Measurements from ENCODE around the gene PCSK6.

The PCSK6 gene

DNA sequence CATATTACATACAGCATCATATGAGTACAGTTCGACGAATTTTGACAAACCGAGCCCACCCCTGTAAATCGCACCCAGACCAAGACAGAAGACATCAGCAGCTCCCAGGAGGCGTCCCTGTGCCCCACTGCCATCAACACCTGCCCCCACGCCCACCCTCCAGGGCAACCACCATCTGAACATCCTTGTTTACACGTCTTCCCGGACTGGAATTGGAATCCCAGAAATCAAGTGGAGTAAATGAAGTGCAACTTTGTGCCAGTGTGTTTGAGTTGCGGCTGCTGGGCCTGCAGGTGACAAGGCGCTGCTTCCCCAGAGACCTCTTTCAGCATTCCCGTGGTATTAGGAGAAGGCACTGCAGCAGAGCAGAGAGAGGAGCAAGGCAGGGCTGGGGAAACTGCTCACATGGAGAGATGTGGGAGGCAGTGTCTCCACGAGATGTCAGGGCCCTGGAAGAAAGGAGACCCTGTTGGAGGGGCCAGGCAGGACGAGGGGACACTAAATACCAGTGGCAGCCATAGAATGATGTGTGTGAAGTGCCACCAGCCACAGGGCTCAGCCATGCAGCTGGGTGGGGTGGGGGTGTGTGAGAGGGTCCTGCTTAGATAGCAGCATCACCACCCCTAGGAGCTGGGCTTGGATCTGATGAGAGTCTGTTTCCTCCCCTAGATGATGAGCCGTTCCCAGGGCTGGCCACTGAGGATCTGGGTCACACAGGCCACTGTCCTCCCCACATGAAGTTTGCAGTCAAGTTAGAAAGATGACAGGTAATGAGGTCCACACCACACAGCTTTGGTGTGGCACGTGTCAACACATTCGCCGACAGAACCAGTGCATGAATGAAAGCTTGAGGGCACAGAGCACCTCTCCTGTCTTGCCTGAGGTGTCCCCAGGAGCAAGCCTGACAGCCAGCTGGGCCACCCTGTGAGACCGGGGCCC, 33.4 kb upstream of the PCSK6 start:
- no peak for DNase-seq

DNA sequence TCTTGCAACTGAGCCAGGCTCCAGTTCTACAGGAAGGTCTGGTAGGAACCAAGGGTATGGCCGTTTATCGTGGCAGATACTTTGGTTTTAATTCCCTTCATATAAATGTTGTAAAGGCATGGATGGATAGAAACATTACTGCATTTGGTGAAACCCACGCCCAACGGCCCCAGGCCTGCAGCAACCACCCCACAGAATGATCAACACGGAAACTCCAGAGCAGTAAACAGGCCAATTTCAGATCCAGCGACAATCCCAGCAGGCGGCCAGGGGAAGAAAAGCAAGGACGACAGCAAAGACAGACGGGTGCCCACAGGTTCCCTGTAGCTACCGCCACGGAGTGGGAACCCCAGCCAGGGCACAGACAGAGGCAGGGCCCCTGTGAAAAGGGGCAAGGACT, 32.6 kb upstream of the PCSK6 start:
- no peak for DNase-seq

DNA sequence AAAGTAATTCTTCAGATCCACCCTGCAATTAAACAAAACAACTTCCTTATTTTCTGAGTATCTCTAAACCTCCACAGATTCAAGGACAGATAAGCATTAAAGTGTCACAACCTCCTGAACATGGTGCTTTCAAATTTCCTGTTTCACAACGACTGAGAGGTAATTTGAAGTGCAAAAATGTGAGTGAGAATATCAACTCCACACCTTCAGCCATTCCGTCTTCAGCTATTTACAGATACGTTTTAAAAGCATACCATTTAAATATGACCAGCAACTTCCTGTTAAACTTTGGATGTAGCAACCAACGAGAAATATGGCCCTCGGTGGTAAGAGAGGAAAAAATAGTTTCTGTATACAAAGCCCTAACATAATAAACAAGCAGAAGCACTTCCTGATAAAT, 32.1 kb upstream of the PCSK6 start:
- DNase-seq: no peak

DNA sequence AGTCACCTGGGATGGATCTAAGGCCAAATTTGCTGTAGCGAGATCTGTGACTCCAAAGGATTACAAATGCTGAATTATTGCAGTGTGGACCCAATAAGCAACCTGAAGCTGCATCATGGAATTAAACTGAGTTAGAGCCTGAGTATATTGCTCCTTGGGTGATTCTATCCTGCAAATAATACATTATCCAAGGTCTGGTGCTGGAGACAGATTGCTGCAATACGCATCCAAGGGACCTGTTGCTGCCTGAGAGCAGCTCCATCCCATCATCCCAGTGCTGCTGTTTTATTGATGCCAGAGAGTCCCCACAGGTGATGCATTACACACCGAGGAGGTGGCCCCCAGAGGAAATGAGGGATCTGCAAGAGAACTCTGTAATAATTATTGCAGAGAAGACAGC, 31.6 kb upstream of the PCSK6 start:
- DNase-seq: no peak

DNA sequence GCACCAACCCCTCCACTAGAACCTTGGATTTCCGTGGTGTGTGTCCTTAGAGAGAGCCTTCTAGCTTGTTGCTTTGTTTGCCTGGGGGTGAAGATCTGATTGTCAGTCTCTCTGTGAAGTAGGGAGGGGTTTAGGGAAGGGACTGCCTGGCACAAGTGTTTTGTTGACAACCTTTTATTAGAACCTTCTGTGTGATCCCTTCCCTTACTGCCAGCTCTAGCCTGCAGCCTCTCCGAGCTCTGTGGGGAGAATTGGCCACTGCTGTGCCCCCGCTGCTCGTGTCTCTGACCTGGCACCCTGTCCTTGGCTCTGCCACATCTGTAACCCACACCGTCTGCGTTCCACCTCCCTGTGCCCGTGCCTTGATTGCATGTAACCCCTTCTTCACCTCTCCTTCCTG, 30.9 kb upstream of the PCSK6 start:
- no peak for DNase-seq

DNA sequence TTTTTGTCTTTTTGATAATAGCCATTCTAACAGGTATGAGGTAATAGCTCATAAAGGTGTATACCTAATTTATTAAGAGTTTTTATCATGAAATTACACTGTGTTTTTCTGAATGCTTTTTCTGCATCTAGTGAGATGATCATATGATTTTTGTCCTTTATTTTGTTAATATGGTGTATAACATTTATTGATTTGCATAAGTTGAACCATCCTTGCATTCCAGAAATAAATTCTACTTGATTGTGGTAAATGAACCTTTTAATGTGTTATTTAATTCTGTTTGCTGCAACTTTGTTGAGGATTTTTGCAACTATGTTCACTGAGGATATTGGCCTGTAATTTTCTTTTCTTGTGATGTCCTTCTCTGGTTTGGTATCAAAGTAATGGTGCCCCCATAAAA, 28.0 kb upstream of the PCSK6 start:
- DNase-seq: no peak

DNA sequence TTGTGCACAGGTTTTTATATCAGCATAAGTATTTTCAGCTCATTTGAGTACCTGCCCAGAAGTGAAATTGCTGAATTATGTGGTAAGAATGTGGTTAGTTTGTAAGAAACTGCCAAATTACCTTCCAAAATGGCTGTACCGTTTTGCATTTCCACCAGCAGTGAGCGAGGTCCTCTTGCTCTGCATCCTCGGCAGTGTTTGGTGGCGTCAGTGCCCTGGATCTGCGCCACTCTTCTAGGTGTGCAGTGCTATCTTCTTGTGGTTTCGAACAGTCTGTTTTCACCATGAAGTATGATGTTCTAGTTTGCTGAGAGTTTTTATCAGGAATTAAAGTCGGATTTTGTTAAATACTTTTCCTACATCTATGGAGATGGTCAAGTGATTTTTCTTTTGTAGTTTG, 24.8 kb upstream of the PCSK6 start:
- DNase-seq: no peak

DNA sequence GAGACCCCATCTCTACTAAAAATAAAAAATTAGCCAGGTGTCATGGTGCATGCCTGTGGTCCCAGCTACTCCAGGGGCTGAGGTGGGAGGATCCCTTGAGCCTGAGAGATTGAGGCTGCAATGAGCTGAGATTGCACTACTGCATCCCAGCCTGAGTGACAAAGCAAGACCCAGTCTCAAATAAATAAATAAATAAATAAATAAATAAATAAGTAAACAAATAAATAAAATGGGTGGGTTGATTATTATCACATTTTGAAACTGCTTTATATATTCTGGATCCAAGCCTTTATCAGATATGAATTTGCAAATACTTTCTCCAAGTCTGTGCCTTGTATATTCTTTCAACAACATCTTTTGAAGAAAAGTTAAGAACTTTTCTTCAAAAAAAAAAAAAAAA, 22.2 kb upstream of the PCSK6 start:
- no peak for DNase-seq

DNA sequence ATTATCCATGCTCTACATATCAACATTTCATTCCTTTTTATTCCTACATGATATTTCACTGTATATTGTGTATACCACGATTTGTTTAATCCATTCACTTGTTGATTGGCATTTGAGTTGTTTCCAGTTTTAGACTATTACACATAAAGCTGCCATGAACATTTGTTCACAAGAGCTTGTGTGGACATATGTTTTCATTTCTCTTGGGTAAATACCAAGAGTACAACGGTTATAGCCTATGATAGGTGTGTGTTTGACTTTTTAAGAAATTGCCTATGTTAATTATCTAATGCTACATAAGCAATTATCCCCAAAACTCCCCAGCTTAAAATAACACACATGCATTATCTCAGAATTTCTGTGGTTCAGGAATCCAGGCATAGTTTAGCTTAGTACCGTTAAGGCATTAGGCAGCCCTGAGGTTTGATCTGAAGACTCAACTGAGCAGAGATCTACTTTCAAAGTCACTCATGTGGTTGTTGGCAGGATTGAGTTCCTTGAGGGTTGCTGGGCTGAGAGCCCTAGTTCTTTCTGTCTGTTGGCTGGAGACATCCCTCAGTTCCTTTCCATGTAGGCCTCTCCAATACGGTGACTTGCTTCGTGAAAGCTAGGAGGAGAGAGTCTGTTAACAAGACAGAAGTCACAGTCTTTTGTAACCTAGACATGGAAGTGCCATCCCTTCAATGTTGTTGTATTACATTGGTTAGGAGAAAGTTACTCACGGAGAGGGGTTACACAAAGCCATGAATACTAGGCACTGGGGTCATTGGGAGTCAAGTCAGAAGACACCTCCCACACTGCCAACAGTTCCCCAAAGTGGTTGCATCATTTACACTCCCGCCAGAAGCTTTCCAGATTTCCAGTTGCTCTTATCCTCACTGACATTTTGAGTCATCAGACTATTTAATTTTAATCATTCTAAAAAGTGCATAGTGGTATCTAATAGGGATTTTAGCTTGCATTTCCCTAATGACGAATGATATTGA, 21.0 kb upstream of the PCSK6 start:
- DNase-seq: no peak

DNA sequence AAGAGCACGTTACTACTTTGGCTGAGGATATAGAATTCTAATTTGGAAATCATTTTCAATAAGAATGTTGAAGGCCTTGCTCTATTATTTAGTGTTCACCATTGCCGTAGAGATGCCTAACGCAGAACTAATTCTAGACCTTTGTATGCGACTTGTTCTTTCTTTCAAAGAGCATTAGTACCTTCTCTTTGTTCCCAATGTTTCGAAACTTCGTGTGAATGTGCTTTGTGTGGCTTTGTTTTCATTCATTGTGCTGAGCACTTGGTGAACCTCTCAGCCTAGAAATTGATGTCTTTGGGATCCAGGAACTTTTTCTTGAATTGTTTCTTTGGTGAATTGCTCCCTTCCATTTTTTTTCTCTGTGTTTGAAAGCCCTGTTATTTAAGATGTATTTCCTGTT, 19.8 kb upstream of the PCSK6 start:
- DNase-seq: no peak

DNA sequence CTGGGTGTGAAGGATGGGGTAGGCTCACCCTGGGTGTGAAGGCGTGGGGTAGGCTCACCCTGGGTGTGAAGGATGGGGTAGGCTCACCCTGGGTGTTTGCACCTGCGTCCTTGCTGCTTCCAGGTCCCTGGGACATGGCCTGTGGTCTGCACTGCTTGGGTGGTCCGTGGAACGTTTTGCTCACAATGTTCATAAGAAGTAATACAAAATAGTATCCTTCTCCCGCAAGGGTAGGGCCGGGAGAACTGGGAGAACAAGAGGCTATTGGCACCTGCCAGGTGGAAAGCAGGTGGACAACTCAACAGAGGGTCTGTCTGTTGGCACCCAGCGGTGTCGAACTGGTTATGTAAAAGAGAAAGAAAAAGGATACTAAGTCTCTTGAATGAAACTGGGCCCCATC, 17.0 kb upstream of the PCSK6 start:
- DNase-seq: no peak

DNA sequence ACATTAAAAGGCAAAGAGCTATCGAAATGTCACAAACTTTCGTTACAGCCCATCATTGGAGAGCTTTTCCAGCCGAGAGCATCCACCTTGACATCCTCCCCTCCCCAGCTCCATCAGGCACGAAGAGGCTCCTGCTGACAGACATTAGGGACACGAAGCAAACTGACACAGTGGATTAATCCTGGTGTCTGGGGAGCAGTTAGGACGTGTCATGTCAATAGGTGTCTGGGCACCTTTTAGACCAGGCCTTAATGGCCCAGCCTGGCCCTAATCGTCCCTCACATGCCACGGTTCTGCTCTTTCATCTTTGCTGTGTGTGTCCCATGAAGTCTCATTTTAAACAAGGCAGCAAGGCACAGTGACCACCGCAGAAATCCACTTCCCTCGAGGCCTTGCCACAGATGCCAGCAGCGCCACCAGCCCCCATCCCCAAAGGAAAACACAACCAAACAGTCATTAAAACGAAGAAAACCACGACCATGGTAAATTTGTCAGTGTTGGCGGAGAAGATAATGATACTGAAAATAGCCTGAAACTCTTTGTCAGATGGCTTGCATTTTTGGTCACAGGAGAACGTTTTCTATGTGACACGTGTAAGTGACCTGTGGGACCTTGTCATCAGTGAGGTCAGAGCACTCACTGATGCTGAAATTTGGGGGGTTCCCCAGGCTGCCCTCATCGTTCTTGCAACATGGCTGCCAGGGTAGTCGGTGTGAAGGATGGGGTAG, 16.3 kb upstream of the PCSK6 start:
- DNase-seq: no peak

DNA sequence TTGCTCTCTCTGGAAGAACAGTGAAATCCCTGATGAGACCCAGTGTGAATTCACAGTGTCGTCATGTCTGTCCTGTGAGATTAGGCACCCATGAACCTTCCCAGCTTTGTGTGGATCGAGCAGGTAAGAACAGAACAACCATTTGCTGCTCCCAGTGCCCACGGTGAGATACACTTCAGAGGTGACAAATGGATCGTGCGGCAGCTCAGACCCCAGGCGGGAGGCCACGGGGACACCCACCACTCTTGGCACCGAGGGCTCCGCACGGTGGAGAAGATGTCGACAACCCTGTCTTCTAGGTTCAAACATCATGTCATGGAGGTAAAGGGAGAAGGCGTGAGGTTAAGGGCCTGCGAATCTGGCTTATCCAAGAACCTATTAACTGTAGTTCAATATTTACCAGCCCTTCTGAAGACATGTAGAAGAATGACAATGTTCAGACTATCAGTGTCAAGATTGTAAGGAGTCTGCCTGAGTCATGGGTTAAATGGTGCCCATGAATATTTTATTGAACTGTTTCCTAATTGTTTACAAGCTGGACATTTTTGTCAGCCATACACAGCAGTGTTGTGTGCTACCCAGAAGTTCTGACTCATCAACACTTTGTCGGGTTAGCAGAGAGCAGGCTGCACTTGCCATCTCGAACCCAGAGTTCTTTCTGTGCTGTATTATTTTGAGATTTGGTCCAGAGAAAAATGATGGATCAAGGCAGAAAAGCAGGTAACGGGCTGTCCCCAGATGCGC, 15.5 kb upstream of the PCSK6 start:
- no peak for DNase-seq

DNA sequence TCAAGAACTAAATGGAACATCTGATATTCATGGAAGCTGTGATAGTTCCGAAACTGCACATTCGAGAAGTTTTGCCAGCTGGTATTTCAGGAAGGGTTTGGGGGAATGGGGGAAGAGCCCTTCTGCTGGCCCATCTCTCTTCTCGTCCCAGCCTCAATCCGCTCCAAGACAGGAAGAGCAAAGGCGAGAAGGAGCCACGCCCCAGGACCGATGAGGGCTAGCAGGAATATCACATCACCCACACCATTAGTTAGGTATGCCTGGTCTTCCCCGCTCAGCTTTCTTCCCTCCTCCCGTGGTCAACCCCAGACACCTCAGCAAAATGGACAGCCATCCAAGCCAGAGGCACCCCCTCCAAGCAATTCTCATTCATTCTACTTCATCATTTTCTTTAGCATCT, 14.9 kb upstream of the PCSK6 start:
- no peak for DNase-seq

DNA sequence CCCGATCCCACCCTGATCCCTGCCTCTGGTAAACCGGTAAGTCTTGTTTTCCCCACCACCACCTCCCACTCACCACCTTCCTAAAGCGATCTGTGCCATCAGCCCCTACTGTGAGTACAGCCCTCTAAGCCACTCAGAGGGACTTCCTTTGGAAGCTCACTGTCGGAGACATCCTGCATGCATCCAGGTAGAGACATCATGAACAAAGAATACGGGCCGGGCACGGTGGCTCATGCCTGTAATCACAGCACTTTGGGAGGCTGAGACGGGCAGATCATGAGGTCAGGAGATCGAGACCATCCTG, 13.7 kb upstream of the PCSK6 start:
- no peak for DNase-seq

DNA sequence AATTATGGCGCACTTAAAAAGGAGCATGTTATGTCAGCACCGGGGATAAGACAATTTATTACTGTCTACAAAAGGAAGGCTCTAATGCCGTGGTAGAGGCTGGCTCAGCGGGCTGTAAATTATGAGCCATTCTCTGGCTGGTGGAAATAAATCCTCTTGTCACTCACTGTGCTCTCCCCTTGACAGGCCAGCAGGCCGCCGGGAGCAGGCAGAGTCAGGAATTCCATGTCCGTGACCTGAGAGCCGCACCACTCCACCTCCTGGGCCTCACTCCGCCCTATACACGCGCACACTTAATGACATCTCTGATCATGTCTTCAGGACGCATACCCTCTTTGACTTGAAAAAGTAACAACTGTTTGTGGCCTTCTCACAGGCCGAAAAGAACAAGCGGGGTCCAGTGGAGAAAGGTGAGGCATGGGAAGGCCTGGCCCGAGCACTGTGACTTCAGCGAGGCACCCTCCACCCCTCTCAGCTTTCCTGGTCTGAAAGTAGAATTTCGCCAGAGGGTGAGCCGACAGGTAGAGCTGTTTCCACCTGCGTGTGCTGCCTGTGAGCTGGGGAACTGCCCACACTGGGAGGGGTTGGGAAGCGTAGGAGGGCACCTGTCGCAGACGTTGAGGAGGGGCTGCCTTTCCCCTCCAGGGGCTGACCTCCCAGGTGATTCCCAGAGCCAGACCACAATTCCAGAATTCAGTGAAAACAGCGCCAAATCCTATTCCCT, 13.2 kb upstream of the PCSK6 start:
- no peak for DNase-seq

DNA sequence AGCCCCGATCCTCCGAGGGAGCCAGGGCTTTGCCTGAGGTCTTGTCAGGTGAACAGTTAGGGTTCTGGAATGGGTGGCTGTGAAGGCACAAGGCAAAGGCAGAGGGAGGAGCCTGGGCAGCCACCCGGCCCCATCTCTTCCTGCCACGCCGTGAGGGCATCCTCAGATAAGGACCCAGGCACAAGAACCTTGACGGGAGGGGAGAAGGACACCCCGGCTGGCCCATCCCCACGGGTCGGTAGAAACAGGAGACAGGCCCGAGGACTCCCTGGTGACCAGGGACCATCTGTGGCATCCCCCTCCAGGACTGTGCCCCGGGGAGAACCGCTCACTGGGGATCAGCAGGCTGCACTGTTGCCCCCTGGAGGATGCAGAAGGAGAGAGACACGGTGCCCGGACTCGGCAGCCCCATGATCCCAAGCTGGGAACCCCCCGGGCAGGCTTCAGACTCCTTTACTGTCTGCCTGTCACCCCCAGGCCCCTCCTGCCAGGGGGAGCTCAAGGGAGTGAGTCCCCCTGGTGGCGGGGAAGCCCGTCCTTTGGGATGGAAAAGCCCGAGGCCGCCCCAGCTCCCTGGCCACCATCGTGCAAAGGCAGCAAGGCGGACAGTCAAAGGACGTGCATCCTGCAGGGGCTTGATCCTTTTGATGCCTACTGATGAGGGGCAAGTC, 12.3 kb upstream of the PCSK6 start:
- peak; percentile 3 to 32 (median 18) for DNase-seq

DNA sequence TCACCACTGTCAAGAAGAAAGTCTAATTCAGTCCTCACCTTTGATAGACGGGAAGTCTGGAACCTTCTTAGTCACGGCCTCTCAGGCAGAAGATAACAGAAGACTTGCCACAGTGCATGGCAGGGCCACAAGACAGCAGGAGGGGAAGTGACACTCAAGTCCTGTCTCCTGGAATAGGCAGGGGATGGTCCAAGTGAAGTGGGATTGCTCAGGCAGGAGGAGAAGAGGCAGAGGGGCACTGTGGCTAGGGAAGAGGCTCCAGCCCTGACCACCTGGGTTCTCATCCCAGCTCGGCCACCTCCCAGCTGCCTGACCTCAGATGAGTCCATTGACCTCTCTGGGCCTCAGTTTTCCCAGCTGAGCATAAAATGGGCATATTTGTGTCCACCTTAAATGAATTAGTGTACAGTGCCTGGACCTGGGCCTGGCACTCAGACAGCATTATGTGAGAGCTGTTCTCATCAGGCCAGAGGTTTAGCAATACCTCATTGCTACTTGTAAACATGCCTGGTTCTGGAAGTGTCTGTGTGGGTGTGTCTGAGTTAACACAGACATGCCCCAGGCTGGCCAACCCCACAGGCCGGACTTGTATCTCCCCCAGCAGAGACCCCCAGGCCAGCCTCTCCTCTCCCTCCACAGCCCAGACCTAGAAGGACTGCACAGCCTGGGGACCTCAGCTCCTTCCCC, 11.5 kb upstream of the PCSK6 start:
- DNase-seq: no peak

DNA sequence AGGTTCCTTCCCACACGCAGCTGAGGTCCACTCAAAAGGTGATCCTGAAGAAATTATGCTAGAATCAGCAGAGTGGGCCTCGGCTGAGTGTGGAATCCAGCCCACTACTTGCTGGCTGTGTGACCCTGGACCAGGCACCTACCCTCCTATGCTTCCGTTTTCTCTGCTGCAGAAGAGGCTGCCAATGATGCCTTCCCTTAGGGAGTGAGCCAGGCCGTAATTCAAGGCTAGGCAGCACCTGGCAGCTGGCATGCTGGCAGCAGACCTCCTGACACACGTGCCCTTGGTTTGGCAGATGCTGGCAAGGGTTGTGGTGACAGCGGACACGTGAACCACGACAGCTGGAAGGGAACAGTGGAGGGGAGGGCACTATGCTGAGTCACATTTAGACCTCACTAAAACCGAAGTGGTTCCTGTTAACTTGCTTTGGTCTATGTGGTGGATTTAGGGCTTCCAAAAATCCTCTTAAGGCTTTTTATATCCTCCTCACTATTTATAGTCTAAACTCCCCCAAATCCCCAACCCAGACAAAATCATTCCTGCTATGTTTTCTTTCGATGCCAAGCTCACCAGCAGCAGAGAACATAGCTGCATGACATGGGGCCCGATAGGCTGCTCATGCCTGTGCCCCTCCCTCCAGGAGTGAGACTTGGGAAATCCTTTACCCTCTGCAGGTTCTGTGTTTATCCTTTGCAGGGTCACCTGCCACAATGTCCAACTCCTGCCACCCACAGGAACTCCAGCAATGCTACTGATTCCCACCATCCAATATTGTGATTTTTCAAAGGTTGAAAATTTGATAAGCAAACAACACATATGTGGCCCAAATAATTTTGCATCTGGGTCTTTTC, 10.6 kb upstream of the PCSK6 start:
- no peak for DNase-seq
